HepG2 (cell line): ENCODE data around the gene FBXW5. TPM values are rescaled to one million over a fixed set of nuclear protein-coding genes. Genes with fewer than 3 reads are reported as not detected.

ENCODE experiments used
- ATAC-seq: fragments of 200-7000 bp; cut with Tn5 transposase; 3 replicates; pipeline ENCODE4 v1.9.1; 2020; ENCODE audit warnings: mild to moderate bottlenecking, moderate library complexity
- BruUV-seq: library from RNA; stranded (reverse); fragments of 400-500 nt; replicated peaks from 2 replicates; lab custom pipeline; 2021; lab: Mats Ljungman, UMichigan
- CTCF ChIA-PET: fragments of 300-600 bp; formaldehyde crosslinking; extraction: SDS; loops from one replicate; lab custom pipeline; 2021; ENCODE audit warnings: low total read pairs, inconsistent platforms, low intra/inter-chr PET ratio; lab: Yijun Ruan, JAX
- POLR2A ChIA-PET: fragments of 350-600 bp; sonication (Branson Sonifier 250); formaldehyde crosslinking; loops from one replicate; lab custom pipeline; 2020; ENCODE audit warnings: antibody characterized with exemption, inconsistent platforms; lab: Yijun Ruan, JAX
- DNase-seq: peaks from one replicate; pipeline ENCODE4 v3.0.0-alpha.2; 2015; ENCODE audit warnings: low spot score
- FAIRE-seq: peaks from 3 replicates; lab custom pipeline; 2011; peaks lifted over from hg19 to GRCh38; lab: Jason Lieb, UNC
- H2AFZ ChIP-seq: one replicate; pipeline ENCODE4 v1.6.1; 2011; ENCODE audit warnings: low read length, inconsistent platforms
- H3K27ac ChIP-seq: fragments of 300-600 bp; 3 replicates; pipeline ENCODE4 v1.8.0; 2011; ENCODE audit warnings: mixed run types, mild to moderate bottlenecking, mixed read lengths, low read length, inconsistent platforms; ENCODE audit not compliant: insufficient read depth; ENCODE audit errors: extremely low read length
- H3K27me3 ChIP-seq, 2 experiments: fragments of 200-600 bp in 1 of 2; 2 replicates in 1 of 2; 3 replicates in 1 of 2; pipeline versions ENCODE4 v1.6.0 to v1.8.0; 2011; ENCODE audit warnings: low read length in 2 of 2, mild to moderate bottlenecking in 2 of 2, moderate library complexity in 2 of 2, inconsistent platforms in 1 of 2; ENCODE audit not compliant: insufficient read depth in 2 of 2, control insufficient read depth in 1 of 2
- H3K36me3 ChIP-seq, 2 experiments: fragments of 200-600 bp in 1 of 2; replicated peaks in 1 of 2; 2 replicates in 1 of 2; 3 replicates in 1 of 2; pipeline versions ENCODE4 v1.5.1 to v1.8.0; 2011; ENCODE audit warnings: low read length in 2 of 2, inconsistent platforms in 1 of 2; ENCODE audit not compliant: insufficient read depth in 2 of 2, control insufficient read depth in 1 of 2
- H3K4me1 ChIP-seq: 2 replicates; pipeline ENCODE4 v1.5.1; 2012; ENCODE audit warnings: low read length, inconsistent platforms; ENCODE audit not compliant: insufficient read depth
- H3K4me2 ChIP-seq: 2 replicates; pipeline ENCODE4 v1.6.0; 2011; ENCODE audit warnings: low read depth, low read length, inconsistent platforms
- H3K4me3 ChIP-seq, 3 experiments: fragments of 200-600 bp in 1 of 3; sonication (generic), shearing (Covaris generic) in 1 of 3; replicated peaks in 1 of 3; 2 replicates each; pipeline ENCODE4 v1.5.1; 2011 to 2016; ENCODE audit warnings: low read length in 3 of 3, inconsistent platforms in 2 of 3, low read depth in 2 of 3, mild to moderate bottlenecking in 2 of 3, control low read depth in 1 of 3, mixed read lengths in 1 of 3; ENCODE audit not compliant: insufficient read depth in 1 of 3
- H3K79me2 ChIP-seq: one replicate; pipeline ENCODE4 v1.6.1; 2011; ENCODE audit warnings: low read length, inconsistent platforms; ENCODE audit not compliant: insufficient read depth
- H3K9ac ChIP-seq: 2 replicates; pipeline ENCODE4 v1.6.0; 2011; ENCODE audit warnings: mild to moderate bottlenecking, low read depth, low read length, inconsistent platforms; ENCODE audit not compliant: insufficient read depth
- H3K9me3 ChIP-seq: 2 replicates; pipeline ENCODE4 v1.5.1; 2012; ENCODE audit warnings: mild to moderate bottlenecking, low read length
- H4K20me1 ChIP-seq: 2 replicates; pipeline ENCODE4 v1.6.0; 2011; ENCODE audit warnings: inconsistent platforms, mild to moderate bottlenecking, low read length, moderate library complexity; ENCODE audit not compliant: insufficient read depth
- HDAC6 ChIP-seq: fragments of 200-600 bp; sonication (generic); IDR thresholded peaks from 2 replicates; pipeline ENCODE4 v1.7.0; 2017; ENCODE audit warnings: mild to moderate bottlenecking, antibody characterized with exemption, low read length, low read depth
- KLF11 ChIP-seq: IDR thresholded peaks from 2 replicates; pipeline ENCODE4 v1.6.1; 2016; ENCODE audit warnings: missing compliant biosample characterization
- MTA3 ChIP-seq: sonication (generic); formaldehyde crosslinking; IDR thresholded peaks from 2 replicates; pipeline ENCODE4 v1.4.0; 2020; ENCODE audit warnings: missing genetic modification reagents
- NR2F6 ChIP-seq, 2 experiments: IDR thresholded peaks; 2 replicates each; pipeline ENCODE4 v1.6.1; 2016; ENCODE audit warnings: antibody characterized with exemption in 1 of 2, mild to moderate bottlenecking in 1 of 2
- PAF1 ChIP-seq: IDR thresholded peaks from 2 replicates; pipeline ENCODE4 v1.6.1; 2016; ENCODE audit warnings: missing genetic modification reagents, missing compliant biosample characterization
- ZFP1 ChIP-seq: IDR thresholded peaks from 2 replicates; pipeline ENCODE4 v1.6.1; 2016
- ZFP41 ChIP-seq: sonication (generic); formaldehyde crosslinking; IDR thresholded peaks from 2 replicates; pipeline ENCODE4 v1.4.0; 2020; ENCODE audit warnings: mild to moderate bottlenecking, missing genetic modification reagents, borderline replicate concordance
- ZFX ChIP-seq: sonication (generic); formaldehyde crosslinking; IDR thresholded peaks from 2 replicates; pipeline ENCODE4 v1.4.0; 2020; ENCODE audit warnings: mild to moderate bottlenecking, low read depth, missing genetic modification reagents, moderate library complexity
- ZFYVE20 ChIP-seq: sonication (generic); formaldehyde crosslinking; IDR thresholded peaks from 2 replicates; pipeline ENCODE4 v1.8.0; 2023; ENCODE audit warnings: low read depth, mild to moderate bottlenecking, moderate library complexity, missing genetic modification reagents, borderline replicate concordance
- ZNF367 ChIP-seq: sonication (generic); formaldehyde crosslinking; IDR thresholded peaks from 2 replicates; pipeline ENCODE4 v1.4.0; 2020; ENCODE audit warnings: missing genetic modification reagents, borderline replicate concordance
- ZNF530 ChIP-seq: sonication (generic); formaldehyde crosslinking; IDR thresholded peaks from 2 replicates; pipeline ENCODE4 v1.5.0; 2020; ENCODE audit warnings: low read depth, mild to moderate bottlenecking, missing genetic modification reagents
- ZNF614 ChIP-seq: IDR thresholded peaks from 2 replicates; pipeline ENCODE4 v1.6.1; 2018; ENCODE audit warnings: missing biosample characterization, missing genetic modification reagents, inconsistent platforms, borderline replicate concordance
- ZNF792 ChIP-seq: IDR thresholded peaks from 2 replicates; pipeline ENCODE4 v1.6.1; 2016
- WGBS: methylation state at CpG from one replicate; pipeline ENCODE4 v1.1.6; 2017; ENCODE audit warnings: low lambda C conversion rate; 5-methylcytosine and 5-hydroxymethylcytosine counted together
- in situ Hi-C: cut with HindIII; loops from 2 replicates; pipeline ENCODE4 v1.10.0; 2017; ENCODE audit warnings: low pct_unique_long_range_greater_than_20kb; ENCODE audit not compliant: extremely low pct_ligation_motif_present
- intact Hi-C: fragments of 100-400 bp; cut with micrococcal nuclease; formaldehyde crosslinking; loops from one replicate; pipeline ENCODE4 v1.10.0; 2022; ENCODE audit not compliant: unreplicated experiment
- polyA plus RNA-seq, 8 experiments: library from polyadenylated mRNA; depleted of rRNA in 3 of 8; stranded (reverse) in 7 of 8; unstranded in 1 of 8; fragments of >200 nt; fragmentation: Illumina TruSeq in 4 of 8; extraction: Trizol in 4 of 8; gene quantifications; 2 replicates each; pipeline versions ENCODE4 v1.2.1 to v1.2.3, GENCODE V29; 2011 to 2016; ENCODE audit warnings: low read depth in 4 of 8, missing spikeins in 1 of 8, mixed read lengths in 1 of 8; ENCODE audit not compliant: insufficient read depth in 1 of 8
- total RNA-seq, 5 experiments: library from RNA; depleted of rRNA; stranded (reverse); fragments of >200 nt; fragmentation: Illumina TruSeq; extraction: Trizol; gene quantifications; 2 replicates each; pipeline ENCODE4 v1.2.3, GENCODE V29; 2016; ENCODE audit warnings: low read depth in 1 of 5
- TF ChIP-seq, protein P1 (sequence below), 2 experiments: fragments of 450-650 bp in 1 of 2; sonication (generic) in 1 of 2; formaldehyde crosslinking; IDR thresholded peaks; 2 replicates each; pipeline versions ENCODE4 v1.5.0 to v1.8.0; 2020 to 2022; ENCODE audit warnings: mild to moderate bottlenecking in 1 of 2, missing genetic modification reagents in 1 of 2
- TF ChIP-seq, protein P2 (sequence below): sonication (generic); formaldehyde crosslinking; conservative IDR thresholded peaks from 2 replicates; pipeline ENCODE4 v1.4.0; 2020; ENCODE audit warnings: mild to moderate bottlenecking, missing genetic modification reagents, moderate library complexity
- TF ChIP-seq, protein P3 (sequence below): sonication (generic); formaldehyde crosslinking; IDR thresholded peaks from 2 replicates; pipeline ENCODE4 v1.5.1; 2020; ENCODE audit warnings: mild to moderate bottlenecking, moderate library complexity, missing genetic modification reagents
- TF ChIP-seq, protein P4 (sequence below): sonication (generic); formaldehyde crosslinking; IDR thresholded peaks from 2 replicates; pipeline ENCODE4 v1.4.0; 2020; ENCODE audit warnings: missing genetic modification reagents

The FBXW5 gene
- total and polyA plus RNA-seq, 2 of the 13 experiments (the other 11 are each of a cell fraction or from before 2014, with no cell fraction given), result 52.0 to 60.4 TPM

DNA sequence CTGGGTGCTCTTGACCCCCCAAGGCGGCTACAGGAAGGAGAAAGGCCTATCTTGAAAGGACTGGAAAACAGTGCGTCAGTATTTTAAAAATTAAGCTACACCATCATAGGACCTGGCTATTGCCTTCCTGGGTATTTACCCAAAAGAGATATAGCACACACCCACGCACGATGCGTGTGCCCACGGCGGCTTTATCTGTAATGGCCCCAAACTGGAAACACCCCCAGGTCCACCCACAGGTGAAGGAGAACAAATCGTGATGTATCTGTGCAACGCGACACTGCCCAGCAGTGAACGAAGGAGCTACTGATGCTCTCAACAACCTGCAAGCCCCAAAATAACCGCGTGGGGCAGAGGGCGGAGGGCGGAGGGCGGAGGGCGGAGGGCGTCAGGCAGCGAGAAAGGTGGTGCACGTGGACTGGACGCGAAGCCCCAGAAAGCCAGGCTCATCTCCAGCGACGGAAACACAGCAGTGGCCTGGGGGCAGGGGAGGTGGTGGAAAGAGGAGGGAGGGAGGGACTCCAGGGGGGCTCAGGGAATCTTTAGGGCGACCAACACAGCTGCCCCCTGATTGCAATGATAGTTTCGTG lies 20.4 kb upstream of the FBXW5 start:
- no peak for FAIRE-seq
- DNase-seq, result no peak
- Histone ChIP-seq H3K4me3 (no peak overlapping the region), H3K9me3 (no peaks in the 10 kb centered on the region), H3K27ac (no peak overlapping the region), H3K9ac (no peak overlapping the region), H2AFZ (no peak overlapping the region), H3K4me2 (no peak overlapping the region), H3K4me1 (peaks cover 32% of the 10 kb centered on the region), H3K79me2 (no peaks in the 10 kb centered on the region), H4K20me1 (no peaks in the 10 kb centered on the region), H3K27me3 (peaks cover 23 to 53% of the 10 kb centered on the region in 2 experiments), H3K36me3 (no peaks in the 10 kb centered on the region)
- in situ Hi-C loops (no loop called here), intact Hi-C loops (no loop called here)
- CTCF ChIA-PET, result no interaction called here
- no peak for ATAC-seq
- WGBS, result 60% methylated on average over 19 of the region's 26 CpGs
- POLR2A ChIA-PET, result interaction anchor here (0.7 kb wide), 1 partner anchor 74 kb away, joined by 5 read pairs; no protein-coding TSS in a partner anchor
- no TSS peak for BruUV-seq
- TF ChIP-seq ZNF792 (CRISPR knock-in tag) (no peak), MTA3 (CRISPR knock-in tag) (no peak), ZFP41 (CRISPR knock-in tag) (no peak), HDAC6 (no peak), ZFX (CRISPR knock-in tag) (no peak), ZFYVE20 (CRISPR knock-in tag) (no peak), KLF11 (CRISPR knock-in tag) (no peak), NR2F6 (IDR thresholded peaks at IDR 0.05) (no peak), NR2F6 (CRISPR knock-in tag; IDR thresholded peaks at IDR 0.05) (no peak), PAF1 (CRISPR knock-in tag) (no peak), ZNF614 (CRISPR knock-in tag) (no peak), ZNF530 (CRISPR knock-in tag) (no peak), ZFP1 (no peak), ZNF367 (CRISPR knock-in tag) (no peak)
- TF ChIP-seq, protein P1, sequence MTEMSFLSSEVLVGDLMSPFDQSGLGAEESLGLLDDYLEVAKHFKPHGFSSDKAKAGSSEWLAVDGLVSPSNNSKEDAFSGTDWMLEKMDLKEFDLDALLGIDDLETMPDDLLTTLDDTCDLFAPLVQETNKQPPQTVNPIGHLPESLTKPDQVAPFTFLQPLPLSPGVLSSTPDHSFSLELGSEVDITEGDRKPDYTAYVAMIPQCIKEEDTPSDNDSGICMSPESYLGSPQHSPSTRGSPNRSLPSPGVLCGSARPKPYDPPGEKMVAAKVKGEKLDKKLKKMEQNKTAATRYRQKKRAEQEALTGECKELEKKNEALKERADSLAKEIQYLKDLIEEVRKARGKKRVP (CRISPR knock-in tag; IDR thresholded peaks at IDR 0.05), result no peak
- TF ChIP-seq, protein P2, sequence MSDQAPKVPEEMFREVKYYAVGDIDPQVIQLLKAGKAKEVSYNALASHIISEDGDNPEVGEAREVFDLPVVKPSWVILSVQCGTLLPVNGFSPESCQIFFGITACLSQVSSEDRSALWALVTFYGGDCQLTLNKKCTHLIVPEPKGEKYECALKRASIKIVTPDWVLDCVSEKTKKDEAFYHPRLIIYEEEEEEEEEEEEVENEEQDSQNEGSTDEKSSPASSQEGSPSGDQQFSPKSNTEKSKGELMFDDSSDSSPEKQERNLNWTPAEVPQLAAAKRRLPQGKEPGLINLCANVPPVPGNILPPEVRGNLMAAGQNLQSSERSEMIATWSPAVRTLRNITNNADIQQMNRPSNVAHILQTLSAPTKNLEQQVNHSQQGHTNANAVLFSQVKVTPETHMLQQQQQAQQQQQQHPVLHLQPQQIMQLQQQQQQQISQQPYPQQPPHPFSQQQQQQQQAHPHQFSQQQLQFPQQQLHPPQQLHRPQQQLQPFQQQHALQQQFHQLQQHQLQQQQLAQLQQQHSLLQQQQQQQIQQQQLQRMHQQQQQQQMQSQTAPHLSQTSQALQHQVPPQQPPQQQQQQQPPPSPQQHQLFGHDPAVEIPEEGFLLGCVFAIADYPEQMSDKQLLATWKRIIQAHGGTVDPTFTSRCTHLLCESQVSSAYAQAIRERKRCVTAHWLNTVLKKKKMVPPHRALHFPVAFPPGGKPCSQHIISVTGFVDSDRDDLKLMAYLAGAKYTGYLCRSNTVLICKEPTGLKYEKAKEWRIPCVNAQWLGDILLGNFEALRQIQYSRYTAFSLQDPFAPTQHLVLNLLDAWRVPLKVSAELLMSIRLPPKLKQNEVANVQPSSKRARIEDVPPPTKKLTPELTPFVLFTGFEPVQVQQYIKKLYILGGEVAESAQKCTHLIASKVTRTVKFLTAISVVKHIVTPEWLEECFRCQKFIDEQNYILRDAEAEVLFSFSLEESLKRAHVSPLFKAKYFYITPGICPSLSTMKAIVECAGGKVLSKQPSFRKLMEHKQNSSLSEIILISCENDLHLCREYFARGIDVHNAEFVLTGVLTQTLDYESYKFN, result no peak
- TF ChIP-seq, protein P3, sequence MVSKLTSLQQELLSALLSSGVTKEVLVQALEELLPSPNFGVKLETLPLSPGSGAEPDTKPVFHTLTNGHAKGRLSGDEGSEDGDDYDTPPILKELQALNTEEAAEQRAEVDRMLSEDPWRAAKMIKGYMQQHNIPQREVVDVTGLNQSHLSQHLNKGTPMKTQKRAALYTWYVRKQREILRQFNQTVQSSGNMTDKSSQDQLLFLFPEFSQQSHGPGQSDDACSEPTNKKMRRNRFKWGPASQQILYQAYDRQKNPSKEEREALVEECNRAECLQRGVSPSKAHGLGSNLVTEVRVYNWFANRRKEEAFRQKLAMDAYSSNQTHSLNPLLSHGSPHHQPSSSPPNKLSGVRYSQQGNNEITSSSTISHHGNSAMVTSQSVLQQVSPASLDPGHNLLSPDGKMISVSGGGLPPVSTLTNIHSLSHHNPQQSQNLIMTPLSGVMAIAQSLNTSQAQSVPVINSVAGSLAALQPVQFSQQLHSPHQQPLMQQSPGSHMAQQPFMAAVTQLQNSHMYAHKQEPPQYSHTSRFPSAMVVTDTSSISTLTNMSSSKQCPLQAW (CRISPR knock-in tag), result no peak
- TF ChIP-seq, protein P4, sequence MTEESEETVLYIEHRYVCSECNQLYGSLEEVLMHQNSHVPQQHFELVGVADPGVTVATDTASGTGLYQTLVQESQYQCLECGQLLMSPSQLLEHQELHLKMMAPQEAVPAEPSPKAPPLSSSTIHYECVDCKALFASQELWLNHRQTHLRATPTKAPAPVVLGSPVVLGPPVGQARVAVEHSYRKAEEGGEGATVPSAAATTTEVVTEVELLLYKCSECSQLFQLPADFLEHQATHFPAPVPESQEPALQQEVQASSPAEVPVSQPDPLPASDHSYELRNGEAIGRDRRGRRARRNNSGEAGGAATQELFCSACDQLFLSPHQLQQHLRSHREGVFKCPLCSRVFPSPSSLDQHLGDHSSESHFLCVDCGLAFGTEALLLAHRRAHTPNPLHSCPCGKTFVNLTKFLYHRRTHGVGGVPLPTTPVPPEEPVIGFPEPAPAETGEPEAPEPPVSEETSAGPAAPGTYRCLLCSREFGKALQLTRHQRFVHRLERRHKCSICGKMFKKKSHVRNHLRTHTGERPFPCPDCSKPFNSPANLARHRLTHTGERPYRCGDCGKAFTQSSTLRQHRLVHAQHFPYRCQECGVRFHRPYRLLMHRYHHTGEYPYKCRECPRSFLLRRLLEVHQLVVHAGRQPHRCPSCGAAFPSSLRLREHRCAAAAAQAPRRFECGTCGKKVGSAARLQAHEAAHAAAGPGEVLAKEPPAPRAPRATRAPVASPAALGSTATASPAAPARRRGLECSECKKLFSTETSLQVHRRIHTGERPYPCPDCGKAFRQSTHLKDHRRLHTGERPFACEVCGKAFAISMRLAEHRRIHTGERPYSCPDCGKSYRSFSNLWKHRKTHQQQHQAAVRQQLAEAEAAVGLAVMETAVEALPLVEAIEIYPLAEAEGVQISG, result no peak
